GM18861 (cell line): ENCODE measurements around the gene SCAMP2.
A peak's percentile ranks its signal among the peaks of the same experiment; 100 is the strongest.
"Not testable (repeated sequence)": the region's sequence is repeated elsewhere in the genome, so short reads cannot be mapped to it uniquely, and the experiment has no call there.

ENCODE experiments used
- ATAC-seq: cut with Tn5 transposase; IDR thresholded peaks from one replicate; pipeline ENCODE4 v1.9.1; 2021; ENCODE audit not compliant: unreplicated experiment

SCAMP2 gene, protein sequence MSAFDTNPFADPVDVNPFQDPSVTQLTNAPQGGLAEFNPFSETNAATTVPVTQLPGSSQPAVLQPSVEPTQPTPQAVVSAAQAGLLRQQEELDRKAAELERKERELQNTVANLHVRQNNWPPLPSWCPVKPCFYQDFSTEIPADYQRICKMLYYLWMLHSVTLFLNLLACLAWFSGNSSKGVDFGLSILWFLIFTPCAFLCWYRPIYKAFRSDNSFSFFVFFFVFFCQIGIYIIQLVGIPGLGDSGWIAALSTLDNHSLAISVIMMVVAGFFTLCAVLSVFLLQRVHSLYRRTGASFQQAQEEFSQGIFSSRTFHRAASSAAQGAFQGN

DNA sequence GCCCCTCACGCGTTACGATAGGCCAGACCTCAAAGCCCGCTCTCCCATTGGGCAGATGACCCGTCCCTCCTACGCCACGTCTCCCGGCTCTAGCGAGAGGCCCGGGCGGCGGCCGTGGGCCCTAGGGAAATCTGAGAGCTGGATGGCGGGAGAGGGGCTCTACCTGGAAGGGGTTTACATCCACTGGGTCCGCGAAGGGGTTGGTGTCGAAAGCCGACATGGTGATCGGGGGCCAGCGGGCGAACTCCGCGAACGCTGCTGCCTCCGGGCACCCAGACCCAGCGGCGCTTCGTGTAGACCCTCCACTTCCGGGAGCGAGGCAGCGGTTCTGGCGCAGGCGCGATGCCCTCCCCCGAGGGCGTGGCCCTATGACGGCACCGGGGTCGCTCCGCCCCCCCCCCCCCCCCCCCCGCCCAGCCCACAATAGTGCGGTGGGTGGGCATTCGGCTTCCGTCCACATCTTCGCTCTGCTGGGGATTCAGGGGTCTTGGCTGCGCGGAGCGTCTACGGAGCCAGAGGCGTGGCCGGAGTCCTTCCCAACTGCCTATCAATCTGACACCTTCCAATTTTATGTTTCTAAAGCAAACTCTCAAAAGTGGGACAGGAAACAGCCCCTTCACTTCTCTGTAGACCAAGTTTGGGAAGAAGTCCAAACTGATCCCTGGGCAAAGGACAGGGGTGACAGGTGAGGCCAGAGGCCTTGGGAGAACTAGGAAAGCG is at the start of gene SCAMP2:
Gene SCAMP2 (minus strand): TSS at position 330 of the 720 bp plus-strand sequence. CDS start 110 bp downstream, at position 220.
- peak; percentile 49 for ATAC-seq

DNA sequence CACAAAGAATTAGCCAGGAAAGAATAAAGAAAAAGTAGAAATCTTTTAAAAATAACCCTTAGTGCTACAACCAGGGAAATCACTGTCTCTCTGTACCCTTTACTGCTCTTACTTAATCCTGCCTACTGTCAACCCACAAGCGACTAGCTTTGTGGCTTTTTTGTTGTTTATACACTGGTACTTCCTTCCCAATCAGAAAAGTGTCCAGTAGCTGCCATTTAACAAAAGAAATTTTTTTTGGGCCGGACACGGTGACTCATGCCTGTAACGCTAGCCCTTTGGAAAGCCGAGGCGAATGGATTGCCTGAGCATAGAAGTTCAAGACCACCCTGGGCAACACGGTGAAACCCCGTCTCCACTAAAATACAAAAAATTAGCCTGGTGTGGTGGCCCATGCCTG is 47.3 kb upstream of the SCAMP2 start:
- no peak for ATAC-seq

DNA sequence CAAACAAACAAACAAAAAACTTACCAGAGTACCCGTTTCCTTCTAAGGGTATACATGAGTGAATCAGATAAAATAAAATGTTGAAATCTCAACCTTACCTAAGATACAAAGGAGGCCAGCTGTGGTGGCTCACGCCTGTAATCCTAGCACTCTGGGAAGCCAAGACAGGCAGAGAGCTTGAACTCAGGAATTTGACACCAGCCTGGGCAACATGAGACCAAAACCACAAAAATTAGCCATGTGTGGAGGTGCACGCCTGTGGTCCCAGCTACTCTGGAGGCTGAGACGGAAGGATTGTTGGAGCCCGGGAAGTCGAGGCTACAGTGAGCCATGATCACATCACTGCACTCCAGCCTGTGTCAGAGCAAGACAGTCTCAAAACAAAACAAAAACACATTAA is 44.5 kb upstream of the SCAMP2 start:
- no peak for ATAC-seq

DNA sequence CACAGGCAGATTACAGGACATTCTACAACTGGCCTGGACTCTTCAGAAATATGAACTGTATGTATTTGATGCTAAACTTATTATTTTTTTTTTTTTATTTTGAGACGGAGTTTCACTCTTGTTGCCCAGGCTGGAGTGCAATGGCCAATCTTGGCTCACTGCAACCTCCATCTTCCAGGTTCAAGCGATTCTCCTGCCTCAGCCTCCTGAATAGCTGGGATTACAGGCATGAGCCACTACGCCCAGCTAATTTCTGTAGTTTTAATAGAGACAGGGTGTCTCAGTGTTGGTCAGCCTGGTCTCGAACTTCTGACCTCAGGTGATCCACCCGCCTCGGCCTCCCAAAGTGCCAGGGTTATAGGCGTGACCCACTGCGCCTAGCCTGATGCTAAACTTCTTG is 40.6 kb upstream of the SCAMP2 start:
- not testable (repeated sequence) for ATAC-seq

DNA sequence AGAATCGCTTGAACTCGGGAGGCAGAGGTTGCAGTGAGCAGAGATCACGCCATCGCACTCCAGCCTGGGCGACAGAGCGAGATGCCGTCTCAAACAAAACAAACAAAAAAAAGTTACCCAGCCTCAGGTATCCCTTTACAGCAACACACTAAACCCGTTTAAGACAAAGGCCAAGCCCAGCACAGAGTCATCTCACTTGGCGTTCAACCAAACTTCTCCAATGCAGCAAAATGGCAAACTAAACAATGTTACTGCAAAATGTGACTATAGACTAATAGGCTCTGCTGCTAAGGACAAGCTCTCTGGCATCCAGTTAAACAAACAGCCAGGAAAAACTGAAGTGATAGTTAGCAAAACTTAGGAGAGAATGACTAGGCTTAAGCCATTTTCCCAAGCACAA is 39.9 kb upstream of the SCAMP2 start:
- ATAC-seq: no peak

DNA sequence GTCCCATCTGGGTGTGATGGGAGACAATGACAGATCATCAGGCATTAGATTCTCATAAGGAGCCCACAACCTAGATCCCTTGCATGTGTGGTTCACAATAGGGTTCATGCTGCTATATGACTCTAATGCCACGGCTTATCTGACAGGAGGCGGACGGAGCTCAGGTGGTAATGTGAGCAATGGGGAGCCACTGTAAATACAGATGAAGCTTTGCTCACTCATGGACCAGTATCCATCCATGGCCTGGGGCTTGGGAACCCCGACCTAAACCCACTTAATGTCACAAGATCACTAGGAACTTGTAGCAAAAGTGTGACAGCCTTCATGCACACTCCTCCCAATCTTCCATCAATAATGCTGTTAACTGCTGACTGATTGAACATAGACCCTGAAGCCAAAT is 35.5 kb upstream of the SCAMP2 start:
- no peak for ATAC-seq

DNA sequence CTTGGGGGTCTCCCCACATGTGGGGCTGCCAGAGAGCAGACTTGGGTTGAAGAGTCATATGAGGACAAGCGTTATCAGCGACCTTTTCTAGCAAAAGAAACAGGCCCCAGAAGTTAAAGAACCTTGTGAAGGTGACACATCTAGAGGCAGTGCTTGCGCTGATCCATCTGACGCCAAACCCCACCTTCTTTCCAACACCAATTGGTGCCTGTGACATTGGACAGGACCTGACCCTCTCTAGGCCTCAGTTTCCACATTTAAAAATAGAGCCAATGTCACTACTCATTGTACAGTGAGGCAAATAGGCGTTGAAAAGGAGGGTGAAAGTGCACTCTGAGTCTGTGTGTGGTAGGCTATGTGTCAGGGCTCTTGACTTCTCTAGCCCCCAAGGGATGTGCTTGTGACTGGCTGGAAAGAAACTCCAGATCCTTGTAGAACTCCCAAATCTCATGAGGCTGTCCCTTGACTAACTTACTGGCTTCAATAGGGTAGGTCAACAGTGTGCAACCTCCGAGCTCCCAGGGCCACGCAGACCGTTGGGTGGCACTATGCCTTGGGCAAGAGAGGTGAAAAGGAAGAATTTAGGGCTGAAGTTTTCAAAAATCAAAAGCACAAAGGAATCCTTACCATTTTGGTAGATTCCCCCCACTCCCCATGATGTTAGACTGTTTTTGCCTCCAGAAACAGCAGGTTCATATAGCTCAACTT is 34.2 kb upstream of the SCAMP2 start:
- peak; percentile 15 for ATAC-seq

DNA sequence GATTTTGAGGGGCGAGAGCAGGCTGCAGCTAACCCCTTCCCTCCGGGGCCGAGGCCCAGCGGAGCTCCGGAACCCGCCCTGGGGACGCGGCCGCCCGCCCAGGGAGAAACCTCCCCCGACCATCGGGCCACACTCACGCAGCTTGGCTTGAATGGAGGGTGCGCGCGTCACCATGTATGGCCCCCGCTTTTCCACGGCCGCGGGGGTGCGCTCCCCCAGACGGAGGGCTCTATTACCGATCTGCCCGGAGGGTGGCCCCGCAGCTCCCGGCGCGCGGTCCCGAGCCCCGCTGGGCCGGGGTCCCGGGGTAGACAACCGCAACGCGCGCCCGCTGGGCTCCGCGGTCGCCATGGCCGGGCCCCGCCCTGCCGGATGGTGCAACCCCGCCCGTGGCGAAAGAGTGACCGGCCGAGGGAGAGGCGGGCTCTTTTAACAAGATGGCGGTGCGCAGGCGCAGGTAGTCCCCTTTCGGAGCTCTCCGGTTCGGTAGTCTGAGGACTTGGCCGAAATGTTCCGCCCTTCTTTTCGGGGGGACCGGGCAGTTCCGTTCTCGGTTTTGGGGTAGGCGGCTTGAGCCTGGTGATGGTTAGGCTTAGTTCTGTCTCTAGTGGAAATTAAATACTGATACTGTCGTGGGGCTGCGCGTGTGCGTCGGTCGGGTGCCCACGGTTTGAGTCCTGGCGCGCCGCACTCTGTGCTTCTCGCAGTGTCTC is 33.4 kb upstream of the SCAMP2 start, which contains the start of gene FAM219B:
Gene FAM219B (minus strand): TSS at position 402 of the 713 bp plus-strand sequence. CDS start 51 bp downstream, at position 351.
- peak; percentile 79 for ATAC-seq

DNA sequence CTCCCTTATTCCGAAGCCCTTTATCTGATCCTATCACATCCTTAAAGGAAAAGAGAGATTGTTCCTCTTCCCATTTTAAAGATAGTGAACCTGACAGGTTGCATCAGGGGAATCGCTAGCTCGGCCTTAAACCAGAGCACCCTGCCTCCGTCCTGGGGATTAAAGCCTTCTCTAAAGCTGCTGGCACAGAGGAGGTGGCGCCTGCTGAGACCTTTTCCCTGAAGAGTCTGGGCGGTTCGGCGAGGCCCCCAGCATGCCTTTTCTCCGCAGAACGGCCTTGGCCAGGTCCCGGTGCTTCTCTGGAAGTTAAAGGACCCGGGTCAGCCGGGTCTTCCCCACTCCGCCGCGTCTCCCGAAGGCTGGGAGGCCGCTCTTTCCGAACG is 32.9 kb upstream of the SCAMP2 start:
- no peak for ATAC-seq

DNA sequence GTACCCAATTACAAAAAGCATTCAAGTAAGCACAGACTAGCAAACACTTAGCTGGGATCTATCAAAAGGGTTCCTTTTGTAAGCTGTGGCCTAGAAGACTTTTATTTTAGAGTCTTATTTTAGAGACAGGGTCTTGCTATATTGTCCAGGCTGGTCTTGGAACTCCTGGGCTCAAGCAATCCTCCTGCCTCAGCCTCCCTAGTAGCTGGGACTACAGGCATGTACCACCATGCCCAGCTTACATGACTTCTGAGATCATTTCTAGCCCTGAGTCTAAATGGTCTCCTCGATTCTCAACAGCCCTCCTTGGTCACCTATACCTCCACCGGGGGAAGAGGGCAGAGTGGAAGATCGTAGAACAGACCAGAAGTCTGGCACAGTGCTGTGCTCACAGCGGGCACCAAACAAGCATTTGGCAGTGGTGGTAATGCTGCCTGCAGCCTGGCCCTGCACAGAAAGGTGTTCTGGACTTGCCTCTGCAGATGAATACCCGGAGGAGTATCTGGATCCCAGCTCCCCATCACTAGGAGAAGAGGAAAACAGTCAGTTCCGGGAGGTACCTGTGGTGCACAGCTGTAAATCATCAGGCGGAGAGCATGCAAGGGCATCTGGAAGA is 31.1 kb upstream of the SCAMP2 start:
- ATAC-seq: no peak

DNA sequence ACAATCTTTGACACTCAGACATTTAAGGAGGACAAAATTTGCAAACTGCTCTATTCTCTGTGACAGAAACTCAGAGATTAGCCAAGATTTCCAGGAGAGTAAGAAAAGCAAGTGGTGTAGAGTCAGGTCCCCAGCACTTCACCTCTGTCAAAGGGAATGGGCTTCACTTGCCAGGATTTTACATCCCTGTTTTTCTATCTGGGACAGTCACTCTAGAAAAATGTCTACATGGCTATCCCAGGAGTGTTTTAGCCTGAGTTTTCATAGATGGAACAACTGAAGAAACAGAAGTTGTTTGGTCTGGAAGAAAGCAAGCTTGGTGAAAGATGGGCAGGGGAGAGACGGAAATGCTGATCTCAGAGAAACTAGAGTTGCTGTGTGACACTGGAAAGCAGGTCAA is 30.5 kb upstream of the SCAMP2 start:
- no peak for ATAC-seq

DNA sequence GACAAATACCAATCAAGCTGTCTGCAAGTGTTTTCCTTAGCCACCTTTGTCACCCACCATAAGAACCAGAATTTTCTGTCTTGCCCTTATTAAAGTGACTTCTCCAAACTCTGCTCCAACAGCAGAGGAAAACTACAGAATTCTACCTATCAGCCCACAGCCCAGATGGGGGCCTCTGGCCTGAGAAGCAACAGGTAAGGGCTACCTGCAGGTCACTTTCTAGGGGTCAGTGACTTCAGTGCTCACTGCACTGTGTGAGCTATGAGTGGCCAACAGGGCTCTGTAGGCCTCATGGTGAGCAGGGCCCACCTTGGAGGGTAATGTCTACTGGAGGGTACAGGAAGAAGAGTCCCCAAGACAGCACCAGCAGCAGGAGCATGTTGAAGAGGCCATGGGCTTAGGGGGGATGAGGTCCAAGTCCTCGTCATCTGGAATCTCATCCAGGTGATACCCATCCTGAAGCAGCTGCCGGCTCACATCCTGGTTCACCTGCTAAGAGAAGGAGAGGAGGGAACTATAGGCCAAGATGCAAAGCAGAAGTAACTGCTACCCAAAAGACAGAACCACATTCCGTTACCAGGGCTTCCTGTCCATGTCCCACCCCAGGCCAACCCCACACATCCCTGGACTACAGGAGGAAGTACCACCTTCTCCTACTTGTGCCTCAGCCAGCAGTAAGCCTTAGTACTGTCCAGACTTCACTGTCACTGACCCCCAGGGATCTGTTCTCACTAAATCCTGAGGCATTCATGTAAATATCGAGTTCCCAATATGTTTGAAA is 29.3 kb upstream of the SCAMP2 start:
- ATAC-seq: no peak

DNA sequence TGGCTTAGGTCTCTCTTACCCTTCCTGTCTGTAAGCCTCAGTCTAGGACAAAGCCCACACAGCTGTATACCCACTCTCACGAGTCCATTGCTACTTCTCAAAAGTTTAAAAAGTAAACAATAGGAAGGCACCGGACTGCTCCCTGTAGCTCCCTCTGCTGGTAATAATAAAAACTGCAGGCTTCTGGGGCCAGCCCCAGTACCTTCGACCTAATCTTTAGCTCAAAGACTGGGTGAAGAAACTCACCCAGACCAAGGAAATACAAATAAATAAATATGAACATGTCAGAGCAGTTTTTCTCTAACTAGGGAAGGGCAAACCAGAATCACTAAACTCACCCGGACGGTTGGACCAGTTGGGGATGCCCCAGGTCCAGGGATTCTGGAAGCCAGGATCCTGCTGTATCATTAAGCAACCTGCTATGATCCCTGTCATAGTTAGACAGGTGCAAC is 28.5 kb upstream of the SCAMP2 start:
- no peak for ATAC-seq

DNA sequence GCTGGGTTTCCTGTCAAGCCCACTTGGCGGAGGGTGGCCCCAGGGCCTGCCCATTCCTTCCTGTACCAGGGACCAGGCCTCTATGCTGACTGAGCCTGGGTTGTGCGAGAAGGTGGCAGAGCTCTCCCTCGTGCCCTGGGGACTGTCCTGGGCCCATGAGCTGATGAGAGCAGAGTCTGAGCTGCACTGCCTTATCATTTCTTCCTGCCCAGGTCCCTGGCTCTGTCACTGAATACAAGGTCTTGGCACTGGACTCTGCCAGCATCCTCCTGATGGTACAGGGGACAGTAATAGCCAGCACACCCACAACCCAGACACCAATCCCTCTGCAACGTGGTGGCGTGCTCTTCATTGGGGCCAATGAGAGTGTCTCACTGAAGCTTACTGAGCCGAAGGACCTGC is 24.1 kb upstream of the SCAMP2 start:
- ATAC-seq: no peak

DNA sequence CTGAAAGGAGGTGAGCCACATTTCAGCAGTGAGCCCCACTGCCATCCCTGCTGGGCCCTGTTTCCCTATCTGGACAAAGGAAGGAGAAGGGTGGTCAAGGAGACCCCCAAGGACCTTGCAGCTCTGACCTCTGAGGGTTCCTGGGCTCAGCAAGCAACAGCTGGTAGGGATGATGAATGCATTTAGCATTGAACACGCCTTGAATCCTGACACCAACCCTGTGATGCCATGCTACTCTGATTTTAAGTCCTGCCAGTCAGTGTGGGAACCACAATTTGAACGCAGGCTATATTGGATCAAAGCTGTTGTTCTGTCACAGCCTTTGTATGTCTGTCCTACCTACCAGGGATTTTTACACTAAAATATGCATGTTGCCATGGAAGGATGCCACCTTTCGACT is 23.2 kb upstream of the SCAMP2 start:
- no peak for ATAC-seq

DNA sequence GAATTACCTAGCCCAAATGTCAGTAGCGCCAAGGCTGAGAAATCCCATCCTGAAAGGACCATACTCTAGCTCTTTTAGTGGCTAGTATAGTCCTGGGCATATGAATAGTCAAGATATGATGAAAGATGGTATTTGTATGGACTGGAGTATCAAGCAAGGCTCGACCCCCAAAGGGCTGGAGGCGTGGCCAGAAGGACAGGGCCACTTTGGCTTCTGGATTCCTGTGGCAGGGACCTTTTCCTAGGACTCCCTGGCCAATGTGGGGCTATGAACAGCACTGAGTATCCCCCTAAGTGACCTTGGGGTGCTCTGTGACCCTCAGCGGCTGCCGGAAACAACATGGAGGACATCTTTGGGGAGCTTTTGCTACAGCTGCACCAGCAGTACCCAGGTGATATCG is 22.7 kb upstream of the SCAMP2 start:
- no peak for ATAC-seq

DNA sequence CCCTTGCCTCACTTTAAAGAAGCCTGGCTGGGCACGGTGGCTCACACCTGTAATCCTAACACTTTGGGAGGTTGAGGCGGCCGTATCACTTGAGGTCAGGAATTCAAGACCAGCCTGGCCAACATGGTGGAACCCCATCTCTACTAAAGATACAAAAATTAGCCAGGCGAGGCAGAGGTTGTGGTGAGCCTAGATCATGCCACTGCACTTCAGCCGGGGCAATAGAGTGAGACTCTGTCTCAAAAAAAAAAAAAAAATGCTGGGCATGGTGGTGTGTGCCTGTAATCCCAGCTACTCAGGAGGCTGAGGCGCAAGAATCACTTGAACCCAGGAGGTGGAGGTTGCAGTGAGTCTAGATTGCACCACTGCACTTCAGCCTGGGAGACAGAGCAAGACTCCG is 21.2 kb upstream of the SCAMP2 start:
- ATAC-seq: not testable (repeated sequence)

DNA sequence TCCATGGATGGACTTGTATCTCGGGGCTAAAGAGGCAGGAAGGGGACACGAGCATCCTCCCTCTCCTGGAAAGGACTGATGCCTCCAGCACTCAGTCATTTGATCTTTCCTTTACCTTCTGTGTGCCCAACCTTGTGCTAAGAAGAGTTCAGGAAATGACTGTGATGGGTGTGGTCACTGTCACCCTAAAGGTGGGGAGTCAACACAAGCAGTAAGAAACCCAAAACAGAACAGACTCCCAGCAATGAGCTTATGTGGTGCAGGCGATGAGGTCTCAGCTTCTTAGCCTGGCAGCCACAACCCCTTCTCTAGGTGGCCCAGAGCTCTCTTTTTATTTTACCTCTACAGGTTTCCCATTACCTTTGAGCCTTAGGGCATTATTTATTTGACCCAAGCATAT is 20.5 kb upstream of the SCAMP2 start:
- ATAC-seq: no peak

DNA sequence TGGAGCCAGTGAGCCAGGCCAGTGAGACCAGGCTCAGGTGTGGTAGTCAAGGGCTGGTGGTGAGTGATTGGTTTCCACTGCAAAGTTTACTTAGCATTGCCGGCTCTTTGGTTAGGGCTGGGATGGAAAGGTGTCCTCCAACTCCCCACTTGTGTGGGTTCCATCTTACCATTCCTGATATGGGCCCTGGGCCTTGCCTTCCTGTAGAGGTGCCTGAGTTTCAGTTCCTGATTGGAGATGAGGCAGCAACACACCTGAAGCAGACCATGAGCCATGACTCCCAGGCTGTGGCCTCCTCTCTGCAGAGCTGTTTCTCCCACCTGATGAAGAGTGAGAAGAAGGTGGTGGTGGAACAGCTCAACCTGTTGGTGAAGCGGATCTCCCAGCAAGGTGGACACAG is 19.8 kb upstream of the SCAMP2 start:
- no peak for ATAC-seq

DNA sequence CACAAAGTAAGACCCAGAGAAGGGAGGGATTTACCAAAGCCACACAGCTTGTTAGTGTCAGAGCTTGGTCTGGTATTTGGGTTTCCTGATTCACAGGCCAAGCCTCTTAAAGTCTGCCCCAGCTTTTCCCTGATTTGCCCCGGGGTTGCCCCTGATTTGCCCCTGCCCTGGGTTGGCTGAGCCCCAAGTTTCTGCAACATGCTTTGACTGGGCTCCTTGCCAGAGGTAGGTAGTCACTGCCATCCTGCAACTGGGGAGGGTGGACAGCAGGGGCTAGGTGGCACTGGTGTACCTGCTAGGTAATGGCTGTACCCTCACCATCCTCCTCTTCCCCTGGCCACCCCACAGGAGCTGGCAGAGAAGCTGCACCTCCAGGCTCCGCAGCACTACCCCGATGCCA is 19.1 kb upstream of the SCAMP2 start:
- no peak for ATAC-seq
